HFF-Myc (cell line): ENCODE measurements around the gene FAM222A.

ENCODE experiments used
- DNase-seq: peaks from one replicate; pipeline ENCODE4 v3.0.0-alpha.2; 2011; ENCODE audit warnings: low read depth; ENCODE audit errors: extremely low read depth
- H3K4me3 ChIP-seq: replicated peaks from 2 replicates; pipeline ENCODE4 v1.5.1; 2011; ENCODE audit warnings: low read depth, mild to moderate bottlenecking, control low read depth, low read length
- CTCF ChIP-seq: IDR thresholded peaks from 2 replicates; pipeline ENCODE4 v1.5.1; 2012; ENCODE audit warnings: mild to moderate bottlenecking, low read depth, low read length, control low read depth; ENCODE audit errors: missing control alignments

Gene FAM222A

DNA sequence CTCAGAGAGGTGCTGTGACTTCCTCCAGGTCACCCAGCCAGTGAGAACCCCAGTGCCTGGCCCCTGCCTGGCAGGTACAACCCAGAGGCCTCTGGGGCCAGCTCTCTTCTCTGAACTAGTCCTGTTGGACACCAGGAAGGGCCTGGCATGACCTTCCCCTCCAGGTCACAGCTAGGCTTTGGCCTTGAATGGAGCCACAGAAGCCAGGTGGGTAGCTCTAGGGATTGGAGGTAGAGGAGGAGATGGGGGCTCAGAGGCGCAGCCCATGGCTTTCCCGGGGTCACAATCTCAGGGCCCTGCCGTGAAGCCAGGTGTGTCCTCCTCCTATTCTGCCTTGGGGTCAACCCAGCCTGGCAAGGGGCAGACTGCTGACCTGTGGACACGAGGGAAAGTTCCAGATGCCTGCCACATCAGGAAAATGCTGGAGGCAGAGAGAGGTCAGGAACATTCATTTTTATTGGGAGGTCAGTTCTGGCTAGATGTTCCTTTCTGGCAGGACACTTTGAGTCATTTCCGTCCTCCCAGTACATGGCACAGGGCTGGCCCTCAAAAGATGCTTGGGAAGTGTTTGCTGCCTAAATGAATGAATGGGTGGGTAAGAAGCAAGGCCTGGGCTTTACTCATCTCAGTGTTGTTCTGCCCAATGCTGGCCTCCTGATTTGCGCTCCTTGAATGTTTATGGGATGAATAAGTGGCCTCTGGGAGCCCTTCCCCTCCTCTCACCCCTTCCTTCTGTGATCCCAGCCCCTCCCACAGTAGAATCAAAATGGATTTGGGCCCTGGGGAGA, 25.4 kb downstream of the FAM222A start:
- no peak for TF ChIP-seq CTCF
- DNase-seq: no peak

DNA sequence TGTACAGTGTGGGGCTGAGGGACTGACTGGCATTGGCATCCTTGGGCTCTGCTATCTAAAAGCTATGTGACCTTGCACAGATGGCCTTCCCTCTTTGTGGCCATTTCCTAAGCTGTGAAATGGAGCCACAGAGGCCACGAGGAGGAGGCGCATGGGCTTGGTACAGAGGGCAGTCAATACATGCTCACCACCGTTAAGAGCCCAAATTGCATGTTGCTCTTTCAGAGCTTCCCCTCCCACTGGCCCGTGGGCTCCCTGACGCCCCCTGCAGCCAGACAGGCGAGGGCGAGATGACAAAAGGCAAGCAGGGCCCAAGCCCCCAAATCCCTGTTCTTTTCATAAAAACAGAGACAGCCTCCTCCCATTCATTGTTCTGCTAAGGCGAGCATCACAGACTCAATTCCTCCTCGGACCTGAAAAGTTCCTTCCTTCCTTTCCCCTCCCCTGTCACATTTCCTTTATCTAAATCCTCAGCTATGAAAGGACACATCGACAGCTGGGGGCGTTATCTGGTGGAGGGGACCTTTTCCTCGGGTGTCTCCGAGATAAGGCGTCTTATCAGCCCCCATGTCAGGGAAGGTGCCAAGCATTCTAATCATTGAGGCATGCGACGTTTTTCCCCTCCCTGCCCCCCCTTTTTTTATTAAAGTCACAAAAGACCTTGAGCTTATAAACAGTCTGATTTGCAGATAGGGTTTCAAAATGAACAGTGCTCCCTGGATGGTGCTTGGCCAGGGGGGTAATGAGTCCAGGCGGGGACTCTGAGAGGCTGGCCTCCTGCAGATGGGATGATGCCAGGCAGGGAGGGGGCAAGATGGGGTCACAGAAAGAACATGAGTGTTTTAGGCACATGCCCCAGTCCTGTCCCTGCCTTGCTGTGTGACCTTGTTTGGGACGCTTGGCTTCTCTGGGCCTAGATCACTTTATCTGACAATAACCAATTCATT, 26.4 kb downstream of the FAM222A start:
- no peak overlapping the region for H3K4me3 ChIP-seq
- peak; percentile 53 for TF ChIP-seq CTCF
- no peak for DNase-seq

More for the DNA sequence above, 25.4 kb downstream of the FAM222A start:
- H3K4me3 ChIP-seq: no peak overlapping the region

DNA sequence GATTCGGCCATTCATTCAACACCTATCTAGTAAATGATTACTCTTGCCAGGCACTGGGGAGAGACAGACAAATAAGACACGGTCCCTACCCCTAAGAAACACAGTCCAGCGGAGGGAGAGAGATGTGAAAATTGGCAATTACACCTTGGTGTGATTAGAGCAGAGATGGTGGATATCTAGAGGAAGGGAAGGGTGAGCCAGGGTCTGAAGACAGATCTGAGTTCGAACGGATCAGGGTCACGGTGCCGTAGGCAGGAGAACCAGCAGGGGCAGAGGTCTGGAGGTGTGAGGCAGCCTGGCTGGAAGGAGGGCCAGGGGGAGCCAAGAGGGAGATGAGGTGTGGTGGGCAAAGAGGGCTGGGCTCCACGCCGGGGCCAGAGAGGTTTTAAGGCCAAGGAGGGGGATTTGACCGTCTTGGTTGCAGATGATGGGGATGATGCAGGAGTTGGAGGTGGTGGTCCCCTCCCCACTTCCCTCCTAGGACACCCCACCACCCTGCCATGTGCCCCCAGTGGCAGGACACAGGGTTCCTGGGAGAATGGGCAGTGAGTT, 27.1 kb downstream of the FAM222A start:
- TF ChIP-seq CTCF: no peak
- no peak for DNase-seq
- no peak overlapping the region for H3K4me3 ChIP-seq

- TF ChIP-seq CTCF: no peak
- no peak for DNase-seq
- no peak overlapping the region for H3K4me3 ChIP-seq
Observed at GRCh38 chr12:109741286-109741969, 27.8 kb downstream of the FAM222A start.

DNA sequence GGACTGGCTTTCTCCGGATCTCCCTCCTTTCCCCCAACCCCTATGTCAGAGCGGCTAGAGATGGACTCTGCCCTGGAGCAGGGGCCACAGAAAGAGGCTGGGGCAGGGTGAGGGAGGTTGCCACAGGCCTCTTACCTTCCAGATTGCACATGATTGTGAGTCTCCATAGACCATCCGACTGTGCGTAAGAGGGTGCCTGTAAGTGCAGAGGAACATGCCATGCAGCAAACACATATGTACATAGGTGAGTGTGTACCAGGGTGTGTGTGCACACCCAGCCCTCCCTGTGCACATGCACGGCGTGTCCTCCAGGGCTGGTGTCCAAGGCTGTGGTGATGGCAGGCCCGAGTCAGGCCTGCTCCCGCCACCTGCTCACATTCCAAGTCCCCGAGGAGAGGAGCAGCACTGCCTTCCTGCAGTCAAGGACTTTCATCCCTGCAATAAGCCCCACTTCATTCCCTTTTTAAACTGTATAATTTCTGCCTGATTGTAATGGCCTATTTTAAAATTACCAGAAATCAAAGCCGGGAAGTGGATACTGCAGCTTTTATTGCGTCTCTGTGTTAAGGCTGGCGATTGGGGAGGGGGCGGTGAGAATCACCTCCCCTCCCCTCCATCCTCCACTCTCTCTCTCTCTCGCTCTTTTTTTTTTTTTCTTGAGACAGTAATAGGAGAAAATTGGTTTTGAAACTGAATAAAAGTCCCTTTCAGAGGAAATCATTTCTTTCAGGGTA, 28.5 kb downstream of the FAM222A start:
- TF ChIP-seq CTCF: no peak
- DNase-seq: no peak
- no peak overlapping the region for H3K4me3 ChIP-seq
